ENCODE data around the gene PRG2. TPM values are rescaled to one million over a fixed set of nuclear protein-coding genes. Genes with fewer than 3 reads are reported as not detected.

Gene PRG2
- total and polyA plus RNA-seq, 9 of the 15 experiments (the other 6 are each of a cell fraction or from before 2014, with no cell fraction given) = 1.8 to 78.0 (median 26.6) TPM

DNA sequence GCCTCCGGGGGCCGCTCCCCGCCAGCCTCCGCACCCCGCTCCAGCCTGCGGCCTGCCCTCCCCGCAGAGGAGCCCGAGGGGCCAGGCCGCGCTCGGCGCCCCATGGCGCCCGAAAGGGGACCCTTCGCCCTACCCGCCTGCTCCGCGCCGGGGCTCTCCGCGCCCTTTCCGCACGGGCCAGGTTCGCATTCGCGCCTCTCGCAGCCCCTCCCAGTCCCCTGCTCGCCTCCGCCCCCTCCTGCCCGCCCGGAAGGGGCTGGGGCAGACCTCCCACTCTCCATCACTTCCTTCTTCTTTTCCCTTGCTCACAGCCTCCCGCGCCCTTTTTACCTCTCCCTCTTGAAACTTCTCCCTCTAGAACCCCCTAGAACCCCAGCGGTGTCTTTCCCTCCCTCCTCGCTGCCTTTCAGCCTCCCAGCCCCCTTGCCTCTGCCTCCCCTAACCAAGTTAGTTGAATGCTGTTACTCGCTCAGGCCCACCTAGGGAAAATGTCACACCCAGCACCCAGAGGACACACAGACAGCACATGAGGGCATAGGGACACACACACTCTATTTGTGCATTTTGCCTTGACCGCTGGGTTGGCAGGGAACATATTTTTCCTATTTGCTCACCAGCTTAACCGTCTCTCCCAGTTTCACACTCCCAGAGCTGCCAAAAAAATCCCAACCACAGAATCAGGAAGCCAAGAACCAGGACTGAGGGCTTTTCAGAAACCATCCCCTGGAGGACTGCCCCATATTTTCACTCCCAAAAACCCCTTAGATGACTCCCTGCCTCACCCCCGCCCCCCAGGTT lies 36.7 kb upstream of the PRG2 start, which contains the start of gene SLC43A3 (continued):
- TF ChIP-seq, protein P1, sequence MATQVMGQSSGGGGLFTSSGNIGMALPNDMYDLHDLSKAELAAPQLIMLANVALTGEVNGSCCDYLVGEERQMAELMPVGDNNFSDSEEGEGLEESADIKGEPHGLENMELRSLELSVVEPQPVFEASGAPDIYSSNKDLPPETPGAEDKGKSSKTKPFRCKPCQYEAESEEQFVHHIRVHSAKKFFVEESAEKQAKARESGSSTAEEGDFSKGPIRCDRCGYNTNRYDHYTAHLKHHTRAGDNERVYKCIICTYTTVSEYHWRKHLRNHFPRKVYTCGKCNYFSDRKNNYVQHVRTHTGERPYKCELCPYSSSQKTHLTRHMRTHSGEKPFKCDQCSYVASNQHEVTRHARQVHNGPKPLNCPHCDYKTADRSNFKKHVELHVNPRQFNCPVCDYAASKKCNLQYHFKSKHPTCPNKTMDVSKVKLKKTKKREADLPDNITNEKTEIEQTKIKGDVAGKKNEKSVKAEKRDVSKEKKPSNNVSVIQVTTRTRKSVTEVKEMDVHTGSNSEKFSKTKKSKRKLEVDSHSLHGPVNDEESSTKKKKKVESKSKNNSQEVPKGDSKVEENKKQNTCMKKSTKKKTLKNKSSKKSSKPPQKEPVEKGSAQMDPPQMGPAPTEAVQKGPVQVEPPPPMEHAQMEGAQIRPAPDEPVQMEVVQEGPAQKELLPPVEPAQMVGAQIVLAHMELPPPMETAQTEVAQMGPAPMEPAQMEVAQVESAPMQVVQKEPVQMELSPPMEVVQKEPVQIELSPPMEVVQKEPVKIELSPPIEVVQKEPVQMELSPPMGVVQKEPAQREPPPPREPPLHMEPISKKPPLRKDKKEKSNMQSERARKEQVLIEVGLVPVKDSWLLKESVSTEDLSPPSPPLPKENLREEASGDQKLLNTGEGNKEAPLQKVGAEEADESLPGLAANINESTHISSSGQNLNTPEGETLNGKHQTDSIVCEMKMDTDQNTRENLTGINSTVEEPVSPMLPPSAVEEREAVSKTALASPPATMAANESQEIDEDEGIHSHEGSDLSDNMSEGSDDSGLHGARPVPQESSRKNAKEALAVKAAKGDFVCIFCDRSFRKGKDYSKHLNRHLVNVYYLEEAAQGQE (IDR thresholded peaks at IDR 0.05; ENCODE audit: borderline replicate concordance) = no peak
- TF ChIP-seq, protein P1 (CRISPR knock-in tag; IDR thresholded peaks at IDR 0.05; ENCODE audit: low read depth) = no peak
- TF ChIP-seq NCOA6 (IDR thresholded peaks at IDR 0.05) (no peak), FOXM1 (IDR thresholded peaks at IDR 0.05; ENCODE audit: low read depth) (no peak), FOXM1 (CRISPR knock-in tag; IDR thresholded peaks at IDR 0.05; ENCODE audit: low read depth) (no peak), PHF21A (IDR thresholded peaks at IDR 0.05; ENCODE audit: borderline replicate concordance, low read depth) (no peak), MAFF (IDR thresholded peaks at IDR 0.05; ENCODE audit: low read length) (no peak), ZNF644 (tag; IDR thresholded peaks at IDR 0.05; ENCODE audit: low read depth) (no peak), MCM7 (IDR thresholded peaks at IDR 0.05) (no peak), CREBBP (IDR thresholded peaks at IDR 0.05; ENCODE audit: low read depth, low read length) (no peak), NFE2L1 (tag; IDR thresholded peaks at IDR 0.05; ENCODE audit: borderline replicate concordance, low read depth) (no peak), ZNF146 (CRISPR knock-in tag; IDR thresholded peaks at IDR 0.05; ENCODE audit: unreplicated experiment) (no peak)
- TF ChIP-seq, protein P2, sequence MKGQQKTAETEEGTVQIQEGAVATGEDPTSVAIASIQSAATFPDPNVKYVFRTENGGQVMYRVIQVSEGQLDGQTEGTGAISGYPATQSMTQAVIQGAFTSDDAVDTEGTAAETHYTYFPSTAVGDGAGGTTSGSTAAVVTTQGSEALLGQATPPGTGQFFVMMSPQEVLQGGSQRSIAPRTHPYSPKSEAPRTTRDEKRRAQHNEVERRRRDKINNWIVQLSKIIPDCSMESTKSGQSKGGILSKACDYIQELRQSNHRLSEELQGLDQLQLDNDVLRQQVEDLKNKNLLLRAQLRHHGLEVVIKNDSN (CRISPR knock-in tag; IDR thresholded peaks at IDR 0.05) = no peak
- TF ChIP-seq, protein P3, sequence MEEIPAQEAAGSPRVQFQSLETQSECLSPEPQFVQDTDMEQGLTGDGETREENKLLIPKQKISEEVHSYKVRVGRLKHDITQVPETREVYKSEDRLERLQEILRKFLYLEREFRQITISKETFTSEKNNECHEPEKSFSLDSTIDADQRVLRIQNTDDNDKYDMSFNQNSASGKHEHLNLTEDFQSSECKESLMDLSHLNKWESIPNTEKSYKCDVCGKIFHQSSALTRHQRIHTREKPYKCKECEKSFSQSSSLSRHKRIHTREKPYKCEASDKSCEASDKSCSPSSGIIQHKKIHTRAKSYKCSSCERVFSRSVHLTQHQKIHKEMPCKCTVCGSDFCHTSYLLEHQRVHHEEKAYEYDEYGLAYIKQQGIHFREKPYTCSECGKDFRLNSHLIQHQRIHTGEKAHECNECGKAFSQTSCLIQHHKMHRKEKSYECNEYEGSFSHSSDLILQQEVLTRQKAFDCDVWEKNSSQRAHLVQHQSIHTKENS (CRISPR knock-in tag; IDR thresholded peaks at IDR 0.05) = no peak
- TF ChIP-seq, protein P4, sequence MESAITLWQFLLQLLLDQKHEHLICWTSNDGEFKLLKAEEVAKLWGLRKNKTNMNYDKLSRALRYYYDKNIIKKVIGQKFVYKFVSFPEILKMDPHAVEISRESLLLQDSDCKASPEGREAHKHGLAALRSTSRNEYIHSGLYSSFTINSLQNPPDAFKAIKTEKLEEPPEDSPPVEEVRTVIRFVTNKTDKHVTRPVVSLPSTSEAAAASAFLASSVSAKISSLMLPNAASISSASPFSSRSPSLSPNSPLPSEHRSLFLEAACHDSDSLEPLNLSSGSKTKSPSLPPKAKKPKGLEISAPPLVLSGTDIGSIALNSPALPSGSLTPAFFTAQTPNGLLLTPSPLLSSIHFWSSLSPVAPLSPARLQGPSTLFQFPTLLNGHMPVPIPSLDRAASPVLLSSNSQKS (CRISPR knock-in tag; IDR thresholded peaks at IDR 0.05) = no peak
- TF ChIP-seq, protein P5, sequence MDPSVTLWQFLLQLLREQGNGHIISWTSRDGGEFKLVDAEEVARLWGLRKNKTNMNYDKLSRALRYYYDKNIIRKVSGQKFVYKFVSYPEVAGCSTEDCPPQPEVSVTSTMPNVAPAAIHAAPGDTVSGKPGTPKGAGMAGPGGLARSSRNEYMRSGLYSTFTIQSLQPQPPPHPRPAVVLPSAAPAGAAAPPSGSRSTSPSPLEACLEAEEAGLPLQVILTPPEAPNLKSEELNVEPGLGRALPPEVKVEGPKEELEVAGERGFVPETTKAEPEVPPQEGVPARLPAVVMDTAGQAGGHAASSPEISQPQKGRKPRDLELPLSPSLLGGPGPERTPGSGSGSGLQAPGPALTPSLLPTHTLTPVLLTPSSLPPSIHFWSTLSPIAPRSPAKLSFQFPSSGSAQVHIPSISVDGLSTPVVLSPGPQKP (CRISPR knock-in tag; IDR thresholded peaks at IDR 0.05) = no peak

Data from K562 (cell line).